Activated naive CD8-positive, alpha-beta T cell treated with anti-CD3 and anti-CD28 coated beads for 36 hours (primary cell): Measurements from ENCODE around the gene MICAL3. TPM values are rescaled to one million over a fixed set of nuclear protein-coding genes. Genes with fewer than 3 reads are reported as not detected.
"Not testable (repeated sequence)": the region's sequence is repeated elsewhere in the genome, so short reads cannot be mapped to it uniquely, and the experiment has no call there.

ENCODE experiments used
- DNase-seq: peaks from one replicate; pipeline ENCODE4 v3.0.0; 2021
- H3K27ac Mint-ChIP-seq: one replicate; pipeline ENCODE4 v1.8.0; 2022; ENCODE audit warnings: mild to moderate bottlenecking, moderate library complexity, mixed read lengths
- H3K27me3 Mint-ChIP-seq: one replicate; pipeline ENCODE4 v1.8.0; 2022; ENCODE audit warnings: mild to moderate bottlenecking, mixed read lengths
- H3K36me3 Mint-ChIP-seq: one replicate; pipeline ENCODE4 v1.8.0; 2021; ENCODE audit warnings: mild to moderate bottlenecking, mixed read lengths
- H3K4me1 Mint-ChIP-seq: one replicate; pipeline ENCODE4 v1.8.0; 2021; ENCODE audit warnings: mixed read lengths
- H3K4me3 Mint-ChIP-seq: one replicate; pipeline ENCODE4 v1.8.0; 2022; ENCODE audit warnings: mild to moderate bottlenecking, moderate library complexity, mixed read lengths
- H3K9me3 Mint-ChIP-seq: one replicate; pipeline ENCODE4 v1.8.0; 2022; ENCODE audit warnings: mixed read lengths
- total RNA-seq, 2 experiments: library from RNA; stranded (reverse); gene quantifications; one replicate each; pipeline ENCODE4 v1.2.3, GENCODE V29; 2021

MICAL3 gene
- total RNA-seq, result 10 to 100 TPM; 36.6 to 41.3 TPM

DNA sequence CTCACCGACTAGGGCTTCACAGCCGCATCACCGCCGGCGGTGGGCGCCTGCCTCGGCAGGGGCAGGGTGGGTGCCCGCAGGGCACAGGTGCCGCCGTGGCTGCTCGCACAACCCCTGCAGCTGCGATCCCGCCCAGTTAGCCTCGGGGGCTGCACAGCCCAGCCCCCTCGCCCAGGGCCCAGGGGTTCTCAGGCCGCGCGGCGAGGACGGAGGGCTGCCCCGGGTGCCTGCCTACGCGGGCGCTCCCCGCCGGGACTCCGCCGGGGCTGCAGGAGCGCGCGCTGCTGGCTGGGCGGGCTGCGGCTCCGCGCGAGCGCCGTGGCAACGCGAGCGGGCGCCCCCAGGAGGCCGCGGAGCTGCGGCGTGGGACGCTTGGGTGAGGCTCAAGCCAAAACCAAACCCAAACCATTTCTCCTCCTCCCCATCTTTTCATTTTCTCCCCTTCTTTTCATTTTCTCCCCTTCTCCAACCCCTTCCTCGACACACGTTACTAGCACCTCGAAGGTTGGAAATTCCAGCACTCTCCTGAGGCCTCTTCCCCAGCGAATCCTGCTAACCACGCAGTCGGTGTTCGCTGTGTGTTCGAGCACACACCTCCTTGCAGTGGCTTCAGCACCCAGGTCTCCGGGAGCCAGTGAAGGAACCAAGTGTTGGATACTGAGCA, at the start of gene MICAL3:
TSS of gene MICAL3 (minus strand) at position 286 of the 664 bp plus-strand sequence. CDS start 117,749 bp downstream, outside the sequence.
- Mint-ChIP-seq H3K4me3 (peak within 1 kb of the TSS; percentile 79), H3K27ac (no peak within 1 kb of the TSS), H3K9me3 (no peaks in the 10 kb centered on the region), H3K27me3 (peaks cover 57% of the 10 kb centered on the region), H3K36me3 (no peaks in the 10 kb centered on the region), H3K4me1 (peaks cover 13% of the 10 kb centered on the region)
- DNase-seq, result peak; percentile 81

GRCh38 chr22:18073927-18074326, 49.6 kb upstream of the MICAL3 start:
- not testable (repeated sequence) for H3K27ac Mint-ChIP-seq, DNase-seq, H3K9me3 Mint-ChIP-seq, H3K27me3 Mint-ChIP-seq, H3K4me3 Mint-ChIP-seq, H3K36me3 Mint-ChIP-seq
- H3K4me1 Mint-ChIP-seq, result peaks cover 13% of the 10 kb centered on the region

DNA sequence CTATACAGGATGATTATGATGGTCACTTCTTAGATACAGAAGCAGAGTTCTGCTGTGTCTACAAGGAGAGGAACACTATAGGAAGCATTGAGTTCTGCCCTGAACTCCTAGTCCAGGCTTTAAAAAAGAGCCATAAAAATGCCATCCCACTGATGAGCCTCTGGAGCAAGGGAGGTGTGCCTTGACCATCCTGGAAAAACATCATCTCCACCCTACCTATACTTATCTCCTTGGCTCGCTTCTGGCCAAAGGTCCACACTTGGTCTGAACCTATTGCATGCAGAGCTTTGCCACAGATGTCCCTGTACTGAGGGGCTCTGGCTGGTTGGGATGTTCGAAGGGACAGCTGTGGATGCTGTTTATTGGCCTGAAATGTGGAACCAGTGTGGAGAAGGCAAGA, 49.1 kb upstream of the MICAL3 start:
- DNase-seq, result no peak
- no peak overlapping the region for H3K27ac Mint-ChIP-seq
- peaks cover 8% of the 10 kb centered on the region for H3K4me1 Mint-ChIP-seq
- H3K9me3 Mint-ChIP-seq, result no peaks in the 10 kb centered on the region
- H3K36me3 Mint-ChIP-seq, result peaks cover 1% of the 10 kb centered on the region
- no peak overlapping the region for H3K4me3 Mint-ChIP-seq
- H3K27me3 Mint-ChIP-seq, result no peaks in the 10 kb centered on the region

- Mint-ChIP-seq H3K27ac (no peak overlapping the region), H3K9me3 (no peaks in the 10 kb centered on the region), H3K4me1 (peaks cover 7% of the 10 kb centered on the region), H3K27me3 (peaks cover 3% of the 10 kb centered on the region), H3K4me3 (no peak overlapping the region), H3K36me3 (no peaks in the 10 kb centered on the region)
- DNase-seq, result no peak
Measured at GRCh38 chr22:18071968-18072310, 47.6 kb upstream of the MICAL3 start.

DNA sequence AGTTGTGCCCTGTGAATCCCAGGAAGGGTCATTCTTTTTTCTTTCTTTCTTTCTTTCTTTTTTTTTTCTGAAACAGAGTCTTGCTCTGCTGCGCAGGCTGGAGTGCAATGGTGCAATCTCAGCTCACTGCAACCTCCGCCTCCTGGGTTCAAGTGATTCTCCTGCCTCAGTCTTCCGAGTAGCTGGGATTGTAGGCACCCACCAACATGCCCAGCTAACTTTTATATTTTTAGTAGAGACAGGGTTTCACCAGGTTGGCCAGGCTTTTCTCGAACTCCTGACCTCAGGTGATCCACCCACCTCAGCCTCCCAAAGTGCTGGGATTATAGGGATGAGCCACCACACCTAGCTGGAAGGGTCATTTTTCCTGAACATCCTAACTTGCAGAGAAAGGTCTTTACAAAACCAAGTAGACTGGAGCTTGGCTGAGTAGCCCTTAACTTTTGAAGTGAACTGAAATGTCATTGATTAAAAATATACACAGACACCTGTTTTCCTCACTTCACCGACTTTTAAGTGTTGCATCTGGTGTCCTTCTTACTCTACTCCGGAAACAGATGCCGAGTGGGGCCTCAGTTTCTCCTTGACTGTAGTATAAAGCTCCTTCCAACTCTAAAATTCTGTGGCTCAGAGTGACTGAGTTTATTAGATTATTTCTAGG, 47.1 kb upstream of the MICAL3 start:
- H3K9me3 Mint-ChIP-seq, H3K27me3 Mint-ChIP-seq, H3K4me1 Mint-ChIP-seq, H3K4me3 Mint-ChIP-seq, H3K27ac Mint-ChIP-seq, H3K36me3 Mint-ChIP-seq, DNase-seq: not testable (repeated sequence)

GRCh38 chr22:18070556-18071306, 46.4 kb upstream of the MICAL3 start:
- Mint-ChIP-seq H3K4me3 (no peak overlapping the region), H3K27me3 (peaks cover 7% of the 10 kb centered on the region), H3K4me1 (no peaks in the 10 kb centered on the region), H3K9me3 (no peaks in the 10 kb centered on the region), H3K36me3 (no peaks in the 10 kb centered on the region), H3K27ac (no peak overlapping the region)
- DNase-seq, result no peak

GRCh38 chr22:18070041-18070440, 45.7 kb upstream of the MICAL3 start:
- H3K4me1 Mint-ChIP-seq, result no peaks in the 10 kb centered on the region
- H3K9me3 Mint-ChIP-seq, result no peaks in the 10 kb centered on the region

GRCh38 chr22:18069041-18069440, 44.7 kb upstream of the MICAL3 start:
- Mint-ChIP-seq H3K4me1 (no peaks in the 10 kb centered on the region), H3K27ac (no peak overlapping the region), H3K9me3 (no peaks in the 10 kb centered on the region)

More at GRCh38 chr22:18070041-18070440, 45.7 kb upstream of the MICAL3 start:
- Mint-ChIP-seq H3K27me3 (peaks cover 14% of the 10 kb centered on the region), H3K27ac (no peak overlapping the region), H3K36me3 (no peaks in the 10 kb centered on the region), H3K4me3 (no peak overlapping the region)
- no peak for DNase-seq

GRCh38 chr22:18068381-18068988, 44.1 kb upstream of the MICAL3 start:
- Mint-ChIP-seq H3K4me3 (no peak overlapping the region), H3K4me1 (no peaks in the 10 kb centered on the region), H3K27ac (no peak overlapping the region), H3K27me3 (peaks cover 22% of the 10 kb centered on the region), H3K36me3 (no peaks in the 10 kb centered on the region), H3K9me3 (no peaks in the 10 kb centered on the region)
- no peak for DNase-seq

More at GRCh38 chr22:18069041-18069440, 44.7 kb upstream of the MICAL3 start:
- H3K36me3 Mint-ChIP-seq, result no peaks in the 10 kb centered on the region
- no peak overlapping the region for H3K4me3 Mint-ChIP-seq
- H3K27me3 Mint-ChIP-seq, result peaks cover 22% of the 10 kb centered on the region
- DNase-seq, result no peak

DNA sequence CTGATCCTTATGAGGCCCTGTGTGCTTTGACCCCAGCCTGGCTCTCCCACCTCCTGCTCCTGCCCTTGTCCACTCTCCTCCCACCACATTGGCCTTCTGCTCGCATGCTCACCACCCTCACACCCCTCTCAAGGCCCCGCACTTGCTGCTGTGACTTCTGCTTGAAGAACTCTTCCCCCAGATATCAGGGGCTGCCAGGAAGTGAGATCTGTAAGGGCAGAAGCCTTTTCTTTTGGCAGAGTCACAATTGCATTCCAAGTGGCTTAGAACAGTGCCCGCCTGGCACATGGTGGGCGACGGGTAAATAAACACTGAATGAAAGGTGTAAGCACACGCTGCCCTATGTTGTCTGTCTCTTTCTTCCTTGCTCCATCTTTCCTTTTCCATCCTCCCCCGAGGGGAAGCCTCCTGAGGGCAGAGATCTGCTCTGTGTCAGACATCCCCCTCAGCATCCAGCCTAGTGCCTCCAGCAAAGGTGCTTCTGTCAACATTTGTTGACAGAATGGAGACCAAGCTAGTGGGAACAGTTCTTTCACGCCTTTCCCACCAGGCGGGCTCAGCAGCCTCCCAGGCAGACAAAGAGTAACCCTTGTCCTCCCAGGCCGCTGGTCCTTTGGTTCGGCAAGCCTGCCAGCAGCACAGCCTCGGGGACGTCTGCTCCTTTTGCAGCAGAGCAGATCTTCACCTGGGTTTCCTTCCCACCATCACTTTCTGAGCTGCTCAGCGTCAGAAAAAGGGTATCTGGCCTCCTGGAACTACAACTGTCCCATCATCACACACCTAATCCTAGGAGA, 43.4 kb upstream of the MICAL3 start:
- Mint-ChIP-seq H3K4me3 (no peak overlapping the region), H3K27ac (no peak overlapping the region), H3K9me3 (no peaks in the 10 kb centered on the region), H3K27me3 (peaks cover 22% of the 10 kb centered on the region), H3K4me1 (no peaks in the 10 kb centered on the region), H3K36me3 (no peaks in the 10 kb centered on the region)
- DNase-seq, result no peak

DNA sequence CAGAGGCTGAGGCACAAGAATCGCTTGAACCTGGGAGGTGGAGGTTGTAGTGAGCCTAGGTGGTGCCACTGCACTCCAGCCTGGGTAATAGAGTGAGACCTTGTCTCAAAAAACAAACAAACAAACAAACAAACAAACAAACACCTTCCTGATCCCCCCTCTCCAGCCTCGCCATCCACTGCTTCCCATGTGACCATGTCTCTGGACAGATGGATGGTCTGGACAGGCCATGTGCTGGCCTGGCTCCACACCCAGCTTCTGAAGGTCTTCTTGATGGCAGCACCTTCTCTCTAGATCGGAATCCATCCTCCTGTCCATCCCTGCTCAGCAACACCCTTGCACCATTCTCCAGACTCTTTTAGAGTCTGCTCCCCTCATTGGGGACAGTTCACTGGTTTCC, 42.8 kb upstream of the MICAL3 start:
- Mint-ChIP-seq H3K27ac (no peak overlapping the region), H3K9me3 (no peaks in the 10 kb centered on the region), H3K4me3 (no peak overlapping the region), H3K27me3 (peaks cover 22% of the 10 kb centered on the region), H3K4me1 (no peaks in the 10 kb centered on the region), H3K36me3 (no peaks in the 10 kb centered on the region)
- no peak for DNase-seq

DNA sequence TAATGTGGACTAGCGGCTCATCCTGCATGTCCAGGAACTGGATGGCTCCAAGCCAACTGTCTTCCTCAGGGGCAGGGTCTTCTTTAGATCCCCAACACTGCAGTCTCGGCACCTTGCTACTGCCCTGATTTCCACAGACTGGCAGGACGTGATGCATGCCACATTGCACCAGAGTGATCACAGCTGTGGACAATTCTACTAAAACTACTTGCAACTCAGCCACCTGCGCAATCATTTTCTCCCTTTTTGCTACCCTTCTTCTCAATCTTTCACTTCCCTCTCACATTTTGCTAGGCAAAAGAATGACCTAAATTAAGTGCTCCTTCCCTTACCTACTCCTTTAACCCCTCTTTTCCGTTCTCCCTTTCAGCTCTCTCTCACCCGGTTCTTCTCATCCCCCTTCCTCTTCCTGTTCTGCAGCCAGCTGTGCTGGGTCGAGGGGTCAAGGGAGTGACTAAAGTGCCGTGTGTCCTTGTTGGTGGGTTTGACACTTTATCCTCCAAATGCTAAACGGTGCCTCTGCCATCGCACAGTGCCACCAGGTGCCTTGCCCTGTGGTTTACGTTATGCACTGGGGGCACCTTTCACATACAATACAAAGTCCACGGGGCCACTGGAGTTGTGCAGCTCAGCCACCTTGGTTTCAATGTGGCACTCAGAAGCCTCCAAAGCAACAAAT, 42.0 kb upstream of the MICAL3 start:
- peaks cover 22% of the 10 kb centered on the region for H3K27me3 Mint-ChIP-seq
- H3K4me3 Mint-ChIP-seq, result no peak overlapping the region
- H3K36me3 Mint-ChIP-seq, result no peaks in the 10 kb centered on the region
- no peak for DNase-seq
- no peak overlapping the region for H3K27ac Mint-ChIP-seq
- H3K9me3 Mint-ChIP-seq, result no peaks in the 10 kb centered on the region
- no peaks in the 10 kb centered on the region for H3K4me1 Mint-ChIP-seq

DNA sequence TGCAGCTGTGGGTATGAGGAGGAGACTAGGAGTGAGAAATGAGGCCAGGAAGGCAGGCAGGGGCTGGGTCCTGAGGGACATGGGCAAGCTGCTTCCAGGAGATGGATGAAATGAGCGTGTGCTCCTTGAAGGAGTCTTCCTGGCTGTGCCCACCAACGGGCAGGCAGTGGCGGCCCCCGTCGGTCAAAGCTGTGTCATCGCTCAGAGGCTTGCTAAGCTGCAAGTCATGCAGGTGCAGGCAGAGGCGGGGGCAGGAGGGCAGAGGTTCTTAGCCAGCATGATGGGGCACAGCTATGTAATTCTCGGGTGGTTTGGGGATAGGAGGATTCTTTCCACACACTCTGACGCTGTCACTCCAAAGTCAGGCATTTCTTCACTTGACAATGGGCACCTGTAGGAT, 40.9 kb upstream of the MICAL3 start:
- Mint-ChIP-seq H3K36me3 (no peaks in the 10 kb centered on the region), H3K4me1 (no peaks in the 10 kb centered on the region), H3K27ac (no peak overlapping the region), H3K9me3 (no peaks in the 10 kb centered on the region), H3K27me3 (peaks cover 22% of the 10 kb centered on the region), H3K4me3 (no peak overlapping the region)
- no peak for DNase-seq

DNA sequence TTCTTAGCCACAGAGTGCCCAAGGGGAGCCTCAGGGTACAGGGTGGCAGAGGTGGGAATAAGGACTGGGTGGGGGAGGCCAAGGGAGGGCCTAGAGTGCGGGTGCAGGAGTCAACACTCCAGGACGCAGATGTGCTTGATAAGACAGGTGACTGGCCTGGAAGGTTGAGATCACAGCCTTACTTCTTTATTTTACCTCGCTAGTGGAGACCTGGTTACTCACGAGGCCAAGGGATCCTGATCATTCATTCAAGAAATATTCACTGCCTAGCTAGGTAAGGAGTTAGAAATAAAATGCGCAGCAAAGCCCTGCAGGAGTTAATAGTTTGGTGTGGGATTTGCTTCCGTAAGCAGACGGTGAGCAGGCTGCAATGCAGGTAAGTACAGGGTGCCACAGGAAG, 40.3 kb upstream of the MICAL3 start:
- Mint-ChIP-seq H3K36me3 (no peaks in the 10 kb centered on the region), H3K4me3 (no peak overlapping the region), H3K27ac (no peak overlapping the region), H3K27me3 (peaks cover 26% of the 10 kb centered on the region), H3K9me3 (no peaks in the 10 kb centered on the region), H3K4me1 (no peaks in the 10 kb centered on the region)
- DNase-seq, result no peak
